ENCODE data around the gene CASZ1. TPM values are rescaled to one million over a fixed set of nuclear protein-coding genes. Genes with fewer than 3 reads are reported as not detected.

CASZ1 gene
- polyA plus RNA-seq, 1 experiment, result 0.64 TPM

DNA sequence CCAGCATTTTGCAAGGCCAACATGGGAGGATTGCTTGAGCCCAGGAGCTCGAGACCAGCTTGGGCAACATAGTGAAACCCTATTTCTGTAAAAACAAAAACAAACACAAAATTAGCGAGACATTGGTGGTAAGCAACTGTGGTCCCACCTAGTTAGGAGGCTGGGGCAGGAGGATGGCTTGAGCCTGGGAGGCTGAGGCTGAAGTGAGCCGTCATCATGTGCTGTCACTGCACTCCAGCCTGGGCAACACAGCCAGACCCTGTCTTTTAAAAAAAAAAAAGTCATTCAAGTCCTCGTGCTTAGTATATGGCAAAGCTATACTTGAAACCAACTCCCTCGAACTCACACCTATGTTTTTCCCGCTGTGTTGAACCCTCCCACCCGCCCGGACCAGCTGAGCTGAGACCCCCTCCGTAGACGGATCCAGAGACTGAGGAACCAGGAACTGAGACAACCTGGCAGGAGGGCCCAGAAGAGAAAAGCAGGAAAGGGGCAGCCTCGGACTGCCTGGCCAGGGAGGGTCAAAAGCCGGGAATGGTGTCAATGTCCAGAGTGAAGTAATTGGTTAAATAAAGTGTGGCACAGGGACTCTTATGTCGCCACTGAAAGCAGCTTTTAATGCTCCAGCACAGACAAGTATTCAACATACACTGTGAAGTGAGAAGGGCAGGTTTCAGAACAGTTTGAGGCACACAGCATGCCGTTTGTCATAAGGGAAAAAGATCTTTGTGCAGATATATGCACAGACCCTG is 32.8 kb upstream of the CASZ1 start:
- peaks cover 5% of the 10 kb centered on the region for H3K27me3 ChIP-seq (ENCODE audit: control insufficient read depth, insufficient read depth, low read length)
- TF ChIP-seq, protein P1, sequence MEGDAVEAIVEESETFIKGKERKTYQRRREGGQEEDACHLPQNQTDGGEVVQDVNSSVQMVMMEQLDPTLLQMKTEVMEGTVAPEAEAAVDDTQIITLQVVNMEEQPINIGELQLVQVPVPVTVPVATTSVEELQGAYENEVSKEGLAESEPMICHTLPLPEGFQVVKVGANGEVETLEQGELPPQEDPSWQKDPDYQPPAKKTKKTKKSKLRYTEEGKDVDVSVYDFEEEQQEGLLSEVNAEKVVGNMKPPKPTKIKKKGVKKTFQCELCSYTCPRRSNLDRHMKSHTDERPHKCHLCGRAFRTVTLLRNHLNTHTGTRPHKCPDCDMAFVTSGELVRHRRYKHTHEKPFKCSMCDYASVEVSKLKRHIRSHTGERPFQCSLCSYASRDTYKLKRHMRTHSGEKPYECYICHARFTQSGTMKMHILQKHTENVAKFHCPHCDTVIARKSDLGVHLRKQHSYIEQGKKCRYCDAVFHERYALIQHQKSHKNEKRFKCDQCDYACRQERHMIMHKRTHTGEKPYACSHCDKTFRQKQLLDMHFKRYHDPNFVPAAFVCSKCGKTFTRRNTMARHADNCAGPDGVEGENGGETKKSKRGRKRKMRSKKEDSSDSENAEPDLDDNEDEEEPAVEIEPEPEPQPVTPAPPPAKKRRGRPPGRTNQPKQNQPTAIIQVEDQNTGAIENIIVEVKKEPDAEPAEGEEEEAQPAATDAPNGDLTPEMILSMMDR (IDR thresholded peaks at IDR 0.05; ENCODE audit: insufficient read depth, low read depth, low read length), result no peak
- no peaks in the 10 kb centered on the region for H3K36me3 ChIP-seq (ENCODE audit: control insufficient read depth, insufficient read depth, low read length)
- POLR2A ChIA-PET, result no interaction called here
- H3K4me3 ChIP-seq (ENCODE audit: low read depth, low read length), result no peak overlapping the region
- CTCF ChIA-PET, result interaction anchor here (0.6 kb wide), 1 partner anchor 38 kb away, joined by 3 read pairs; no protein-coding TSS in a partner anchor
- no peak for DNase-seq (ENCODE audit: low read depth)

DNA sequence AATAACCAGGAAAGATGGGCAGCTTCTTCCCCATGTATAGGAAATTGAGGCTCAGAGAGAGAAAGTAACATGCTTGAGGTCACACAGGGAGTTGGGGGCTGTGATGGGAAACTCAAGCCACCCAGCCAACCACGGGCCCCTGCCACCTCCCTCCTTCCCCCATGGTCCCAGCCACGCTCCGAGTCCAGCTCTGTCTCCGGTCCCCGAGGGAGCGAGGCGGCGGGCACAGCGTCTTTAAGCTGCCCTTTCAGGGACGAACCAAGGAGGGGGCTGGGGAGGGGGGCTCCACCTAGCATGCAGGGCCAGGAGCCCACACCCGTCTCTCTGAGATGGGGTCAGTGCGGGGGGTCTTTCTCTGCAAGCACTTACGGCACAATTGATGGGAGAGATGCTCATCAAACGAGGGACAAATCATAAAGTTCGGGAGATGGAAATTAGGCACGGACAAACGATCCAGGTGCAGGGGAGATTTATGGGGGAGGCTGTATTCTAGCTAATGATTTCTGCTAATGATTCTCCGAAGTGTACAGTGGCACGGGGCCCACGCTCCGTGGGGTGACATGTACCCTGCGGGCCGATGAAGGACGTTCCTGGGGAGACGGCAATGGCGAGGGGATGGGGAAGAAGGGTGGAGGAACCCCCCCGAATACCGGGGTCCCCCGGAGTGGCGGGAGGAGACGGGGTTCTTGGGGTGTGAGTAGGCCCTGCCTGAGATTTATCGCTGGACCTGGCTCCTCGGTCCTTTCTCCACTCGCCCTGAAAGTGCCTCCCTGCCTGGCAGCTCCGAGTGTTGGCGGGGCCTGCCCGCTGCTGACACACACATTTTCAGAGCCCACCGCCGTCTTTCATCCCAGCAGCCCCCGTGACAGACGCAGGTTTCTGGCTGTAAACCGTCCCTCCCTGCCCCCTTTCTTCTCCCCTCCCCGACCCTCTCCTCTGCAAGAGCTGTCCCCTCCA is 31.2 kb upstream of the CASZ1 start:
- POLR2A ChIA-PET, result no interaction called here
- H3K27me3 ChIP-seq (ENCODE audit: control insufficient read depth, insufficient read depth, low read length), result peaks cover 8% of the 10 kb centered on the region
- H3K36me3 ChIP-seq (ENCODE audit: control insufficient read depth, insufficient read depth, low read length), result no peaks in the 10 kb centered on the region
- DNase-seq (ENCODE audit: low read depth), result no peak
- CTCF ChIA-PET, result no interaction called here
- no peak overlapping the region for H3K4me3 ChIP-seq (ENCODE audit: low read depth, low read length)
- TF ChIP-seq, protein P1 (IDR thresholded peaks at IDR 0.05; ENCODE audit: insufficient read depth, low read depth, low read length), result no peak

DNA sequence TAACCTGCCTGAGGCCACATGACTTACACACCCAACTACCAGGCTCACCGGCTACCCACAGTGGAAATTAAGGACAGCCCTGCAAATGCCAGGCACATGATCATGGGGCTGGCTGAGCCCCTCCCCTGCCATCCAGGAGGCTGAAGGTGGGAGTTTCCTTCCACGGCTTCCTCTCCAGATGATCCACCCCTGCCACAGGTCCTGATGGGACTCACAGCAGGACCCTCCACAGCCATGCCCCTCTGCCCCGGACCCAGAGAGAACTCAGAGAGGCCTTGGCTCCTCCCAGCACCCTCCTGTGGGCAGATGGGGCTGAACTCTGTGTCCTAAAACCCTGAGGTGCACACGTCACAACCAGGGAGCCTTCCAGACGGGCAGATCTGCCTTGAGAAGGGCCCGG is 29.1 kb upstream of the CASZ1 start:
- Histone ChIP-seq H3K36me3 (ENCODE audit: control insufficient read depth, insufficient read depth, low read length) (no peaks in the 10 kb centered on the region), H3K4me3 (ENCODE audit: low read depth, low read length) (no peak overlapping the region), H3K27me3 (ENCODE audit: control insufficient read depth, insufficient read depth, low read length) (peaks cover 8% of the 10 kb centered on the region)
- POLR2A ChIA-PET, result interaction anchor here (0.6 kb wide), 1 partner anchor 33 kb away, joined by 20 read pairs; no protein-coding TSS in a partner anchor
- DNase-seq (ENCODE audit: low read depth), result no peak
- TF ChIP-seq, protein P1 (IDR thresholded peaks at IDR 0.05; ENCODE audit: insufficient read depth, low read depth, low read length), result no peak
- CTCF ChIA-PET, result no interaction called here

DNA sequence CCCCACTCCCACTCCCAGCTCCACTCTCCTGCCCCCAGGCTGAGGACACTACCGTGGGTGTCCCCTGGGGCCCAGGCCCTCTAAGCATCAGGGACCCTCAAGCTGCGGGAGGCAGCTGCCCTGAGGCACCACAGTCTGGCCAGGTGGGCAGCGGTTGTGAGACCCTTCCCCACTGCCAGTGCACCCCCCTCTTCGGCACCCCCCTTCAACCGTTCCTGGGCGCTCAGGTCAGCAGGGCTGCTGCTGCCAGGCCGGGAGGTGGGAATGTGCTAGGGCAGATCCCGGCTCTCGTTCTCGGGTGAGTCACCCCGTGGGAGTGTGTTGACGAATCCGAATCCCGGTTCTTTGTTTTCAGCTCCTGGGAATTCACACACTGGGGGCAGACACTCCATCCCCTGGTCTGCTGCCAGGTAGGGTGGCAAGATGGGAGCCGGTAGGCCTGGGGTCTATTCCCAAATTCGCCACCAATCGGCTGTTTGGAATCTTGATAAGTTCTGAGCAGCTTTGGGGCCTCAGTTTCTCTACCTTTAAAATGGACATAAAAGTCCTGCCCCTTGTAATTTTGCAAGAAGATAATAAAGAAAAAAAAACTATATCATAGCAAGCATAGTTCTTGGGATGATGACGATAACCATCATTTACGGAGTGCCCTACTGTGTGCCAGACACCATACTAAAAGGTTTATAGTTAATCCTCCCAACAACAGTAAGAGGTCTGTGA is 28.5 kb upstream of the CASZ1 start:
- POLR2A ChIA-PET, result interaction anchor here (0.6 kb wide), 1 partner anchor 32 kb away, joined by 20 read pairs; no protein-coding TSS in a partner anchor
- H3K4me3 ChIP-seq (ENCODE audit: low read depth, low read length), result no peak overlapping the region

More for the DNA sequence above, 28.5 kb upstream of the CASZ1 start:
- CTCF ChIA-PET, result interaction anchor here (1.0 kb wide), 1 partner anchor 21 kb away, joined by 3 read pairs; no protein-coding TSS in a partner anchor
- Histone ChIP-seq H3K27me3 (ENCODE audit: control insufficient read depth, insufficient read depth, low read length) (peaks cover 8% of the 10 kb centered on the region), H3K36me3 (ENCODE audit: control insufficient read depth, insufficient read depth, low read length) (no peaks in the 10 kb centered on the region)
- TF ChIP-seq, protein P1 (IDR thresholded peaks at IDR 0.05; ENCODE audit: insufficient read depth, low read depth, low read length), result no peak
- DNase-seq (ENCODE audit: low read depth), result peak; percentile 16
